ENCODE measurements around the gene FN3KRP. TPM values are rescaled to one million over a fixed set of nuclear protein-coding genes. Genes with fewer than 3 reads are reported as not detected.

Gene FN3KRP
- total and polyA plus RNA-seq, 11 donors, result 6.8 to 23.1 (median 15.8) TPM

DNA sequence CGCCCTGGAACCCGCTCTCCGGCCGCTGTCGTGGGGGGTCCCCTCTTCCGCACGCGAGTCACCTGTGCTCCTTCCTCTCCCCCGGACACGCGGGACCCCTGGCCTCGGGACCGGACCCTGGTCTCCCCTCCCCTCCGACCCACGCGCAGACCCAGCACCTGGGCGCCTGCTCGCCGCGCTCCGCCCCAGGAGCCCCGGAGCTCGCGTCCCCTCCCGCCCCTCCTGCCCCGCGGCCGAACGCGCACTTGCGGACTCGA, 18.8 kb upstream of the FN3KRP start:
- Histone ChIP-seq H3K36me3 (no peaks in the 10 kb centered on the region), H3K27me3 (peaks cover 0 to 6% (median 0%) of the 10 kb centered on the region in 9 donors), H3K4me1 (peaks cover 0 to 22% (median 15%) of the 10 kb centered on the region in 12 donors), H3K27ac (peak overlapping the region in 5 of 12 donors; percentile 65 to 85 (median 73)), H3K4me3 (peak overlapping the region; percentile 65 to 98 (median 79)), H3K9me3 (peaks cover 0 to 16% (median 7%) of the 10 kb centered on the region in 12 donors)
- intact Hi-C loops (cut with DNase I), result loop anchor here in 4 of 10 donors (1.0 to 5.0 kb wide), 5 partner anchors 19 to 49 kb away; partner anchors contain the start of genes FN3KRP (in 2 of the 4) and WDR45B (in 2 of the 4)
- no peak for TF ChIP-seq POLR2A (IDR thresholded peaks at IDR 0.05)
- DNase-seq, result no peak
- 0 to 2% (median 1%) methylated on average over 16 to 32 of the region's 32 CpGs for WGBS, 4 donors
- ATAC-seq, result no peak

DNA sequence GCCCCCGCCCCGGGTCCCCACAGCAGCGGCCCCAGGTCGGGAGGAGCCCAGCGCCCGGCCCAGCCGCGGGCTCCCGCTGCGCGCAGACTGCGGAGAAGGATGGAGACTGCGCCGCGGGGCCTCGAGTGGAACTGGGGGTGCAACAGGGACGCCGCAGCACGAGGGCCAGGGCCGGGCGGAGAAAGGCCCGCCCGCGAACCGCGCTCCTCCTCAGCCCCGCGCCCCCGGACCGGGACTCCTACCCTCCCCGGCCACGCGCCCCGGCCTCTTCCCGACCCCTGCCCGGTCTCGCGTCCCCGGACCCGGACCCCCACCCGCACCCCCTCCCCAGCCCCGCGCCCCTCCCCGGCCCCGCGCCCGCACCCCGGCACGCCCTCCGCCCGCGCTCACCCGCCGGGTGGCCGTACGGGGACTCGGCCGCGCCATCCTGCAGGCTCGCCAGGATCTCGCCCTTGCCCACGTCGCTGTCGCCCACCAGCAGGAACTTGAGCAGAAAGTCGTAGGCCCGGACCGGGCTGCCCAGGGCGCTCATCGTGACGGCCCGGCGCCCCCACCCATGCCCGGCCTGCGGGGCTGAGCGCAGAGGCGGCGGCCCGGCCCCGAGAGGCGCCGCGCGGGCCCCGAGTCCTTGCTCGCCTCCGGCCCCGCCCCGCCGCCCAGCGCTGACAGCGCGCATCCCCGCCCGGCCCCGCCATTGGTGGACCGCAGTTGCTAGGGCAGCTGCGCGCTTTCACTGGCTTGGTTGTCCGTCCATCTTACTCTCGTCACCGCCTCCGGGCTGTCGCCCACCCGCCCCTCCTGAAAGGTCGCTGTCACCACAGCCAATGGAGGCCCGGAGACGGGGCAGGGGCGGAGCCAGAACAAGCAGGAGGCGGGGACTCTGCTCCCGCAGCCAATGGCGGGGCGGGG, 18.2 kb upstream of the FN3KRP start, which contains the start of gene RAB40B:
TSS of gene RAB40B (minus strand) at position 634 of the 909 bp plus-strand sequence. CDS start at position 532, 102 bp downstream.
- intact Hi-C loops (cut with DNase I), result loop anchor here in 4 of 10 donors (1.0 to 5.0 kb wide), 5 partner anchors 18 to 50 kb away; partner anchors contain the start of genes FN3KRP (in 2 of the 4) and WDR45B (in 2 of the 4)
- Histone ChIP-seq H3K36me3 (no peaks in the 10 kb centered on the region), H3K27ac (peak within 1 kb of the TSS in 10 of 12 donors; percentile 46 to 85 (median 68)), H3K4me3 (peak within 1 kb of the TSS; percentile 65 to 98 (median 80)), H3K4me1 (peaks cover 0 to 22% (median 15%) of the 10 kb centered on the region in 12 donors), H3K27me3 (peaks cover 0 to 6% (median 0%) of the 10 kb centered on the region in 9 donors), H3K9me3 (peaks cover 0 to 16% (median 7%) of the 10 kb centered on the region in 12 donors)
- WGBS, 4 donors, result 0 to 1% (median 0%) methylated on average over 16 to 112 of the region's 112 CpGs
- ATAC-seq, result peak; percentile 99 to 100 (median 100)
- DNase-seq, result peak; percentile 99 to 100 (median 100)
- peak; percentile 42 to 65 for TF ChIP-seq POLR2A (IDR thresholded peaks at IDR 0.05)
- TF ChIP-seq, protein P1, sequence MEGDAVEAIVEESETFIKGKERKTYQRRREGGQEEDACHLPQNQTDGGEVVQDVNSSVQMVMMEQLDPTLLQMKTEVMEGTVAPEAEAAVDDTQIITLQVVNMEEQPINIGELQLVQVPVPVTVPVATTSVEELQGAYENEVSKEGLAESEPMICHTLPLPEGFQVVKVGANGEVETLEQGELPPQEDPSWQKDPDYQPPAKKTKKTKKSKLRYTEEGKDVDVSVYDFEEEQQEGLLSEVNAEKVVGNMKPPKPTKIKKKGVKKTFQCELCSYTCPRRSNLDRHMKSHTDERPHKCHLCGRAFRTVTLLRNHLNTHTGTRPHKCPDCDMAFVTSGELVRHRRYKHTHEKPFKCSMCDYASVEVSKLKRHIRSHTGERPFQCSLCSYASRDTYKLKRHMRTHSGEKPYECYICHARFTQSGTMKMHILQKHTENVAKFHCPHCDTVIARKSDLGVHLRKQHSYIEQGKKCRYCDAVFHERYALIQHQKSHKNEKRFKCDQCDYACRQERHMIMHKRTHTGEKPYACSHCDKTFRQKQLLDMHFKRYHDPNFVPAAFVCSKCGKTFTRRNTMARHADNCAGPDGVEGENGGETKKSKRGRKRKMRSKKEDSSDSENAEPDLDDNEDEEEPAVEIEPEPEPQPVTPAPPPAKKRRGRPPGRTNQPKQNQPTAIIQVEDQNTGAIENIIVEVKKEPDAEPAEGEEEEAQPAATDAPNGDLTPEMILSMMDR (IDR thresholded peaks at IDR 0.05), result no peak

DNA sequence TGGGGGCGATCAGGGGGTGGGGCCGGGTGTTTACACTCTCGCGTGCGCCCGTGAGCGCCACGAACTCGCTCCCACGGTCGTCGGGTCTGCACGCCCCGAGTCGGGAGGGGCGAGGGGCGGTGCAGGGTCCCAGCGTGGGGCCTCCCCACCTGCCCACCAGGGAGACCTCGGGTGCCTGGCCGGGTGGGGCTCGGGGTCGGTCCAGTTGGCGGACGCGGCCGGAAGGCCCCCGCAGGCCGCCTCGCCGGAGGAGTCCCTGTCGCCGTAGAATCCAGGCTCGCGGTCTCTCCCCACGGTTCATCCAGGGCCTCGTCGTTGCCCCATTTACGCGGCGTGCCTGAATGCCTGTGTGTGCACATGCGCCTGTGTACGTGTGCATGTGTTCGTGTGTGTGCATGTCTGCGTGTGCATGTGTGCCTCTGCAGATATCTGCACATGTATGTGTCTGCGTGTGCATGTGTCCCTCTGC, 17.5 kb upstream of the FN3KRP start:
- intact Hi-C loops (cut with DNase I), result loop anchor here in 4 of 10 donors (1.0 to 5.0 kb wide), 5 partner anchors 17 to 51 kb away; partner anchors contain the start of genes FN3KRP (in 2 of the 4) and WDR45B (in 2 of the 4)
- H3K27ac ChIP-seq, result peak overlapping the region in 9 of 12 donors; percentile 32 to 76 (median 52)
- DNase-seq (no peak), ATAC-seq (no peak)
- H3K36me3 ChIP-seq, result no peaks in the 10 kb centered on the region
- H3K4me1 ChIP-seq, result peaks cover 0 to 22% (median 15%) of the 10 kb centered on the region in 12 donors
- H3K4me3 ChIP-seq, result peak overlapping the region; percentile 64 to 98 (median 74)
- H3K9me3 ChIP-seq, result peaks cover 0 to 13% (median 7%) of the 10 kb centered on the region in 12 donors
- WGBS, 4 donors, result 6 to 52% (median 17%) methylated on average over 2 to 45 of the region's 45 CpGs
- TF ChIP-seq, protein P1 (IDR thresholded peaks at IDR 0.05), result no peak
- TF ChIP-seq POLR2A (IDR thresholded peaks at IDR 0.05), result no peak
- peaks cover 0 to 6% (median 0%) of the 10 kb centered on the region in 9 donors for H3K27me3 ChIP-seq

DNA sequence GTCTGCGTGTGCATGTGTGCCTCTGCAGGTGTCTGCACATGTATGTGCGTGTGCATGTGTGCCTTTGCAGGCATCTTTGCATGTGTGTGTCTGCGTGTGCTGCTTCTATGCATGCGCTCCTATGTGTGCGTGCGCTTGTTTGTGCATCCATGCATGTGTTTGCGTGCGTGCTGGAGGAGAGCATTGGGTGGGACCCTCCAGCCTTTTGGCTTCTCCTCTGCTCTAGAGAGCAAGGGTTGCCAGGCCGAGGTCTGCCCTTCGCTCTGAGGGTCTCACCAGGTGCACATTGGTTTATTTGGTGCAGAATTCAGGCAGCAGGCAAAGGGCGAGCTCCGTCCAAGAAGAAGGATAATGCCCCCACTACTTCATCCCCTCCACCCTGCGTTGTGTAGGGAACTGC, 17.0 kb upstream of the FN3KRP start:
- 83 to 88% (median 86%) methylated on average over 12 to 13 of the region's 13 CpGs for WGBS, 4 donors
- Histone ChIP-seq H3K27me3 (peaks cover 0 to 6% (median 0%) of the 10 kb centered on the region in 9 donors), H3K36me3 (no peaks in the 10 kb centered on the region), H3K4me3 (peak overlapping the region in 9 of 12 donors; percentile 65 to 98 (median 75)), H3K27ac (no peak overlapping the region), H3K9me3 (peaks cover 0 to 8% (median 3%) of the 10 kb centered on the region in 12 donors), H3K4me1 (peaks cover 0 to 22% (median 15%) of the 10 kb centered on the region in 12 donors)
- TF ChIP-seq POLR2A (IDR thresholded peaks at IDR 0.05), result no peak
- TF ChIP-seq, protein P1 (IDR thresholded peaks at IDR 0.05), result no peak
- intact Hi-C loops (cut with DNase I), result loop anchor here in 3 of 10 donors (2.0 to 5.0 kb wide), 3 partner anchors 17 to 51 kb away; partner anchors contain the start of genes FN3KRP (in 1 of the 3) and WDR45B (in 1 of the 3)
- no peak for ATAC-seq
- peak in 1 of 5 donors; percentile 18 for DNase-seq

All from heart left ventricle (tissue), 16 donors.